ENCODE data around the gene ACTN3.

DNA sequence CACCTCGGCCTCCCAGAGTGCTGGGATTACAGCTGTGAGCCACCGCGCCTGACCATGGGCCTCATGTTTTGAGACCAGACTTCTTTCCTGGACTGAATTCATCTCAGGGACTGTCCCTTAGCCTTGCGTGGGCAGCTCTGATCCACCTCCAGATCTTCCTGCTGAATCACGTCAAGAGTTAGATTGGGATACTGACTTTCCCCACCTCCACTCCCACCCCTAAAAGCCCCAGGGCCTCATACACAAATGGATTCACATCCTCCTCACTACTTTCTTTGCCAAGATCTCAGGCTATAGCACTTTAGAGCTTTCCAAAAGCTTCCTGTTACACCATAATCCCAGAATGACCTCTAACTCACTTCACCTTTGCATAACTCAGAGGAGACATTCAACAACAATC, 34.1 kb downstream of the ACTN3 start:
- TF ChIP-seq, protein P1, sequence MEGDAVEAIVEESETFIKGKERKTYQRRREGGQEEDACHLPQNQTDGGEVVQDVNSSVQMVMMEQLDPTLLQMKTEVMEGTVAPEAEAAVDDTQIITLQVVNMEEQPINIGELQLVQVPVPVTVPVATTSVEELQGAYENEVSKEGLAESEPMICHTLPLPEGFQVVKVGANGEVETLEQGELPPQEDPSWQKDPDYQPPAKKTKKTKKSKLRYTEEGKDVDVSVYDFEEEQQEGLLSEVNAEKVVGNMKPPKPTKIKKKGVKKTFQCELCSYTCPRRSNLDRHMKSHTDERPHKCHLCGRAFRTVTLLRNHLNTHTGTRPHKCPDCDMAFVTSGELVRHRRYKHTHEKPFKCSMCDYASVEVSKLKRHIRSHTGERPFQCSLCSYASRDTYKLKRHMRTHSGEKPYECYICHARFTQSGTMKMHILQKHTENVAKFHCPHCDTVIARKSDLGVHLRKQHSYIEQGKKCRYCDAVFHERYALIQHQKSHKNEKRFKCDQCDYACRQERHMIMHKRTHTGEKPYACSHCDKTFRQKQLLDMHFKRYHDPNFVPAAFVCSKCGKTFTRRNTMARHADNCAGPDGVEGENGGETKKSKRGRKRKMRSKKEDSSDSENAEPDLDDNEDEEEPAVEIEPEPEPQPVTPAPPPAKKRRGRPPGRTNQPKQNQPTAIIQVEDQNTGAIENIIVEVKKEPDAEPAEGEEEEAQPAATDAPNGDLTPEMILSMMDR (conservative IDR thresholded peaks at IDR 0.05 in 1 of 2, IDR thresholded peaks at IDR 0.05 in 1 of 2; ENCODE audit: low read depth in 1 of 2, low read length in 2 of 2) = no peak
- TF ChIP-seq EZH2 (IDR thresholded peaks at IDR 0.05; ENCODE audit: low read length, missing control alignments) = no peak

Measured in fibroblast of lung (primary cell).